LoVo (cell line): ENCODE results near the gene TTLL4.
"Not testable (repeated sequence)": the region's sequence is repeated elsewhere in the genome, so short reads cannot be mapped to it uniquely, and the experiment has no call there.

Experiments
- DNase-seq: peaks from one replicate; pipeline ENCODE4 v3.0.0-alpha.2; 2016; ENCODE audit warnings: low spot score

TTLL4 gene

GRCh38 chr2:218745559-218746469 is 35.2 kb downstream of the TTLL4 start:
- no peak for DNase-seq

GRCh38 chr2:218746470-218746795 is 35.8 kb downstream of the TTLL4 start:
- no peak for DNase-seq

GRCh38 chr2:218746960-218747359 is 36.3 kb downstream of the TTLL4 start:
- DNase-seq, result no peak

GRCh38 chr2:218748741-218749441 is 38.3 kb downstream of the TTLL4 start:
- DNase-seq, result no peak

- no peak for DNase-seq
Observed at GRCh38 chr2:218754201-218754600, 43.6 kb downstream of the TTLL4 start.

GRCh38 chr2:218754781-218755180 is 44.1 kb downstream of the TTLL4 start:
- no peak for DNase-seq

GRCh38 chr2:218755198-218755566 is 44.5 kb downstream of the TTLL4 start:
- DNase-seq, result no peak

GRCh38 chr2:218755567-218756404 is 45.2 kb downstream of the TTLL4 start:
- no peak for DNase-seq

- no peak for DNase-seq
Observed at GRCh38 chr2:218756599-218757377, 46.2 kb downstream of the TTLL4 start.

GRCh38 chr2:218761795-218762194 is 51.2 kb downstream of the TTLL4 start:
- no peak for DNase-seq

- not testable (repeated sequence) for DNase-seq
Observed at GRCh38 chr2:218772759-218773158, 62.1 kb downstream of the TTLL4 start.

- no peak for DNase-seq
Observed at GRCh38 chr2:218773881-218774280, 63.2 kb downstream of the TTLL4 start.

- no peak for DNase-seq
Observed at GRCh38 chr2:218776488-218776887, 65.9 kb downstream of the TTLL4 start.

- no peak for DNase-seq
Observed at GRCh38 chr2:218777276-218777990, 66.8 kb downstream of the TTLL4 start.

GRCh38 chr2:218780046-218780445 is 69.4 kb downstream of the TTLL4 start:
- no peak for DNase-seq

GRCh38 chr2:218780851-218781690 is 70.4 kb downstream of the TTLL4 start:
- DNase-seq, result no peak

- DNase-seq, result no peak
Observed at GRCh38 chr2:218781691-218782527, 71.3 kb downstream of the TTLL4 start, which contains the start of gene CYP27A1. Gene CYP27A1 (plus strand): TSS chr2:218782147. CDS start chr2:218782183, 36 bp downstream.

- no peak for DNase-seq
Observed at GRCh38 chr2:218782528-218782844, 71.9 kb downstream of the TTLL4 start.

GRCh38 chr2:218783688-218784087 is 73.1 kb downstream of the TTLL4 start:
- no peak for DNase-seq
